HFF-Myc (cell line): Measurements from ENCODE around the gene SULT1C2.
"Not testable (repeated sequence)": the region's sequence is repeated elsewhere in the genome, so short reads cannot be mapped to it uniquely, and the experiment has no call there.

ENCODE experiments used
- DNase-seq: peaks from one replicate; pipeline ENCODE4 v3.0.0-alpha.2; 2011; ENCODE audit warnings: low read depth; ENCODE audit errors: extremely low read depth
- H3K4me3 ChIP-seq: replicated peaks from 2 replicates; pipeline ENCODE4 v1.5.1; 2011; ENCODE audit warnings: low read depth, mild to moderate bottlenecking, control low read depth, low read length
- CTCF ChIP-seq: IDR thresholded peaks from 2 replicates; pipeline ENCODE4 v1.5.1; 2012; ENCODE audit warnings: mild to moderate bottlenecking, low read depth, low read length, control low read depth; ENCODE audit errors: missing control alignments

The SULT1C2 gene

GRCh38 chr2:108347786-108348185 is 59.1 kb downstream of the SULT1C2 start:
- TF ChIP-seq CTCF: no peak
- DNase-seq: no peak
- no peak overlapping the region for H3K4me3 ChIP-seq

- DNase-seq: no peak
- TF ChIP-seq CTCF: no peak
- no peak overlapping the region for H3K4me3 ChIP-seq
Observed at GRCh38 chr2:108348816-108349570, 60.3 kb downstream of the SULT1C2 start.

- no peak overlapping the region for H3K4me3 ChIP-seq
- DNase-seq: no peak
- no peak for TF ChIP-seq CTCF
Observed at GRCh38 chr2:108349571-108349928, 60.9 kb downstream of the SULT1C2 start.

- no peak for TF ChIP-seq CTCF
- H3K4me3 ChIP-seq: no peak overlapping the region
- DNase-seq: no peak
Observed at GRCh38 chr2:108351889-108352288, 63.2 kb downstream of the SULT1C2 start.

GRCh38 chr2:108354136-108354535 is 65.4 kb downstream of the SULT1C2 start:
- no peak overlapping the region for H3K4me3 ChIP-seq
- no peak for DNase-seq
- TF ChIP-seq CTCF: no peak

- no peak for DNase-seq
- TF ChIP-seq CTCF: no peak
- no peak overlapping the region for H3K4me3 ChIP-seq
Observed at GRCh38 chr2:108355906-108356734, 67.4 kb downstream of the SULT1C2 start.

- not testable (repeated sequence) for H3K4me3 ChIP-seq, DNase-seq
Observed at GRCh38 chr2:108359336-108359735, 70.6 kb downstream of the SULT1C2 start.
